GM23248 (cell line): ENCODE data around the gene GDNF. TPM values are rescaled to one million over a fixed set of nuclear protein-coding genes. Genes with fewer than 3 reads are reported as not detected.

Experiments used
- DNase-seq: peaks from one replicate; pipeline ENCODE4 v3.0.0-alpha.2; 2015
- H2AFZ ChIP-seq: fragments of 200-600 bp; sonication (generic); 2 replicates; pipeline ENCODE4 v1.6.1; 2016; ENCODE audit warnings: antibody characterized with exemption
- H3F3A ChIP-seq: fragments of 200-600 bp; sonication (generic); 2 replicates; pipeline ENCODE4 v1.6.1; 2016; ENCODE audit warnings: mild to moderate bottlenecking, antibody characterized with exemption, mixed run types; ENCODE audit not compliant: insufficient read depth
- H3K27ac ChIP-seq: fragments of 200-600 bp; sonication (generic); 2 replicates; pipeline ENCODE4 v1.5.1; 2016; ENCODE audit warnings: mild to moderate bottlenecking
- H3K27me3 ChIP-seq: fragments of 200-600 bp; sonication (generic); replicated peaks from 2 replicates; pipeline ENCODE4 v1.6.1; 2016; ENCODE audit warnings: mild to moderate bottlenecking; ENCODE audit not compliant: insufficient read depth
- H3K36me3 ChIP-seq: fragments of 200-600 bp; sonication (generic); 2 replicates; pipeline ENCODE4 v1.6.1; 2016; ENCODE audit warnings: low read depth, mild to moderate bottlenecking
- H3K4me1 ChIP-seq: fragments of 200-600 bp; sonication (generic); 2 replicates; pipeline ENCODE4 v1.6.1; 2016; ENCODE audit warnings: mild to moderate bottlenecking; ENCODE audit not compliant: insufficient read depth
- H3K4me2 ChIP-seq: fragments of 200-600 bp; sonication (generic); one replicate; pipeline ENCODE4 v1.6.1; 2016; ENCODE audit warnings: mild to moderate bottlenecking; ENCODE audit not compliant: unreplicated experiment
- H3K4me3 ChIP-seq: fragments of 200-600 bp; sonication (generic); 2 replicates; pipeline ENCODE4 v1.5.1; 2016; ENCODE audit warnings: mild to moderate bottlenecking
- H3K79me2 ChIP-seq: fragments of 200-600 bp; sonication (generic); 2 replicates; pipeline ENCODE4 v1.6.1; 2016; ENCODE audit warnings: mild to moderate bottlenecking; ENCODE audit not compliant: insufficient read depth
- H3K9ac ChIP-seq: fragments of 200-600 bp; sonication (generic); 2 replicates; pipeline ENCODE4 v1.6.1; 2016; ENCODE audit warnings: mild to moderate bottlenecking
- H3K9me2 ChIP-seq: fragments of 200-600 bp; sonication (generic); 2 replicates; pipeline ENCODE4 v1.6.1; 2016; ENCODE audit warnings: mixed run types, mild to moderate bottlenecking, moderate library complexity; ENCODE audit not compliant: insufficient read depth
- H3K9me3 ChIP-seq: fragments of 200-600 bp; sonication (generic); one replicate; pipeline ENCODE4 v1.6.1; 2017; ENCODE audit warnings: low read depth
- H4K20me1 ChIP-seq: fragments of 200-600 bp; sonication (generic); 2 replicates; pipeline ENCODE4 v1.6.0; 2016; ENCODE audit not compliant: insufficient read depth
- EZH2 ChIP-seq: fragments of 200-600 bp; sonication (generic); IDR thresholded peaks from 2 replicates; pipeline ENCODE4 v1.6.1; 2018; ENCODE audit warnings: antibody characterized with exemption, mild to moderate bottlenecking; ENCODE audit not compliant: insufficient read depth, poor library complexity, severe bottlenecking
- EZH2phosphoT487 ChIP-seq: fragments of 200-600 bp; sonication (generic); IDR thresholded peaks from 2 replicates; pipeline ENCODE4 v1.6.1; 2018; ENCODE audit warnings: antibody characterized with exemption, moderate library complexity, mild to moderate bottlenecking, low read depth; ENCODE audit not compliant: insufficient read depth
- WGBS, 2 experiments: methylation state at CpG; one replicate each; pipeline ENCODE4 v1.1.6; 2015 to 2017; ENCODE audit warnings: low lambda C conversion rate in 2 of 2, low coverage in 1 of 2; ENCODE audit errors: missing lambda C conversion rate in 2 of 2; 5-methylcytosine and 5-hydroxymethylcytosine counted together
- in situ Hi-C: fragments of 300-500 bp; cut with MboI; formaldehyde crosslinking; loops from 2 replicates; pipeline ENCODE4 v1.15.0; 2020
- polyA plus RNA-seq: library from polyadenylated mRNA; unstranded; fragments of >200 nt; fragmentation: Nextera tagmentation; extraction: Ambion mirVana; gene quantifications from 2 replicates; pipeline ENCODE4 v1.2.1, GENCODE V29; 2016
- total RNA-seq: library from RNA; depleted of rRNA; stranded (reverse); fragments of >200 nt; shearing (Covaris generic); gene quantifications from 2 replicates; pipeline ENCODE4 v1.2.3, GENCODE V29; 2014

GDNF gene
- total and polyA plus RNA-seq, 2 experiments from 2014 or later: 1.7 to 2.9 TPM

- in situ Hi-C loops: no loop called here
- Histone ChIP-seq H4K20me1 (no peaks in the 10 kb centered on the region), H2AFZ (no peak overlapping the region), H3K79me2 (no peaks in the 10 kb centered on the region), H3K9me3 (no peaks in the 10 kb centered on the region), H3K4me2 (no peak overlapping the region), H3K4me3 (no peak overlapping the region), H3K9ac (no peak overlapping the region), H3K4me1 (peaks cover 21% of the 10 kb centered on the region), H3K9me2 (no peaks in the 10 kb centered on the region), H3K27me3 (no peaks in the 10 kb centered on the region), H3F3A (peaks cover 28% of the 10 kb centered on the region), H3K27ac (no peak overlapping the region), H3K36me3 (0 out of 2 replicates have a peak, but pooled peaks cover 3% of the 10 kb centered on the region)
- 90 to 91% methylated on average over 7 of the region's 7 CpGs for WGBS, 2 experiments
- TF ChIP-seq EZH2 (no peak), EZH2phosphoT487 (no peak)
- no peak for DNase-seq
Measured at GRCh38 chr5:37807621-37808301, 32.1 kb downstream of the GDNF start.

- TF ChIP-seq EZH2 (no peak), EZH2phosphoT487 (no peak)
- Histone ChIP-seq H3K9me2 (no peaks in the 10 kb centered on the region), H3K36me3 (no peaks in the 10 kb centered on the region), H3K27me3 (no peaks in the 10 kb centered on the region), H2AFZ (no peak overlapping the region), H3K4me1 (peaks cover 21% of the 10 kb centered on the region), H3K9me3 (no peaks in the 10 kb centered on the region), H4K20me1 (no peaks in the 10 kb centered on the region), H3K79me2 (no peaks in the 10 kb centered on the region), H3F3A (peaks cover 20% of the 10 kb centered on the region), H3K4me3 (no peak overlapping the region), H3K9ac (no peak overlapping the region), H3K27ac (no peak overlapping the region), H3K4me2 (no peak overlapping the region)
- 98 to 100% methylated on average over 2 of the region's 2 CpGs for WGBS, 2 experiments
- in situ Hi-C loops: no loop called here
- no peak for DNase-seq
Measured at GRCh38 chr5:37807015-37807414, 32.8 kb downstream of the GDNF start.

- Histone ChIP-seq H3K4me1 (peaks cover 16% of the 10 kb centered on the region), H3K9ac (no peak overlapping the region), H3F3A (peaks cover 15% of the 10 kb centered on the region), H3K36me3 (no peaks in the 10 kb centered on the region), H3K9me2 (no peaks in the 10 kb centered on the region), H3K27ac (no peak overlapping the region), H3K4me3 (no peak overlapping the region), H3K9me3 (no peaks in the 10 kb centered on the region), H3K79me2 (no peaks in the 10 kb centered on the region), H3K4me2 (no peak overlapping the region), H2AFZ (no peak overlapping the region), H3K27me3 (no peaks in the 10 kb centered on the region), H4K20me1 (no peaks in the 10 kb centered on the region)
- WGBS, 2 experiments: 79 to 80% methylated on average over 8 of the region's 8 CpGs
- in situ Hi-C loops: no loop called here
- TF ChIP-seq EZH2 (no peak), EZH2phosphoT487 (no peak)
- no peak for DNase-seq
Measured at GRCh38 chr5:37806476-37806875, 33.4 kb downstream of the GDNF start.

GRCh38 chr5:37806016-37806415, 33.8 kb downstream of the GDNF start:
- TF ChIP-seq EZH2: no peak
- TF ChIP-seq EZH2phosphoT487: no peak
- Histone ChIP-seq H4K20me1 (no peaks in the 10 kb centered on the region), H3K27me3 (no peaks in the 10 kb centered on the region), H3K4me1 (peaks cover 13% of the 10 kb centered on the region), H3K9ac (no peak overlapping the region), H3K36me3 (no peaks in the 10 kb centered on the region), H2AFZ (no peak overlapping the region), H3K4me3 (no peak overlapping the region), H3K4me2 (no peak overlapping the region), H3F3A (peaks cover 12% of the 10 kb centered on the region; the same call in 1 of the 2 replicates), H3K27ac (no peak overlapping the region), H3K79me2 (no peaks in the 10 kb centered on the region), H3K9me2 (no peaks in the 10 kb centered on the region), H3K9me3 (no peaks in the 10 kb centered on the region)
- WGBS, 2 experiments: 61 to 70% methylated on average over 9 to 12 of the region's 12 CpGs
- DNase-seq: no peak
- in situ Hi-C loops: no loop called here
